Hepatocyte (in vitro differentiated cells): ENCODE results near the gene NUMB. TPM values are rescaled to one million over a fixed set of nuclear protein-coding genes. Genes with fewer than 3 reads are reported as not detected.

Experiments
- DNase-seq: peaks from one replicate; pipeline ENCODE4 v3.0.0-alpha.2; 2016; ENCODE audit warnings: low spot score
- H2AFZ ChIP-seq: fragments of 200-600 bp; sonication (generic); 2 replicates; pipeline ENCODE4 v1.6.0; 2016; ENCODE audit warnings: antibody characterized with exemption, mild to moderate bottlenecking
- H3K27ac ChIP-seq: fragments of 200-600 bp; sonication (generic); 2 replicates; pipeline ENCODE4 v1.5.1; 2016; ENCODE audit warnings: mild to moderate bottlenecking
- H3K27me3 ChIP-seq: fragments of 200-600 bp; sonication (generic); 2 replicates; pipeline ENCODE4 v1.6.1; 2016
- H3K36me3 ChIP-seq: fragments of 200-600 bp; sonication (generic); replicated peaks from 2 replicates; pipeline ENCODE4 v1.5.1; 2016; ENCODE audit warnings: low read depth; ENCODE audit not compliant: insufficient read depth
- H3K4me1 ChIP-seq: fragments of 200-600 bp; sonication (generic); 2 replicates; pipeline ENCODE4 v1.5.1; 2016; ENCODE audit warnings: mild to moderate bottlenecking, moderate library complexity; ENCODE audit not compliant: insufficient read depth
- H3K4me2 ChIP-seq: fragments of 200-600 bp; sonication (generic); 2 replicates; pipeline ENCODE4 v1.6.0; 2016
- H3K4me3 ChIP-seq: fragments of 200-600 bp; sonication (generic); 2 replicates; pipeline ENCODE4 v1.5.1; 2016; ENCODE audit warnings: mild to moderate bottlenecking
- H3K79me2 ChIP-seq: fragments of 200-600 bp; sonication (generic); 2 replicates; pipeline ENCODE4 v1.6.0; 2017; ENCODE audit warnings: mild to moderate bottlenecking
- H3K9me2 ChIP-seq: fragments of 200-600 bp; sonication (generic); replicated peaks from 2 replicates; pipeline ENCODE4 v1.6.0; 2017; ENCODE audit warnings: mild to moderate bottlenecking; ENCODE audit not compliant: insufficient read depth
- H3K9me3 ChIP-seq: fragments of 200-600 bp; sonication (generic); 2 replicates; pipeline ENCODE4 v1.5.1; 2016; ENCODE audit warnings: low read depth, mild to moderate bottlenecking
- H4K20me1 ChIP-seq: fragments of 200-600 bp; sonication (generic); 2 replicates; pipeline ENCODE4 v1.6.0; 2016; ENCODE audit warnings: mild to moderate bottlenecking; ENCODE audit not compliant: insufficient read depth, poor library complexity, severe bottlenecking
- CTCF ChIP-seq: fragments of 200-600 bp; sonication (generic); IDR thresholded peaks from 2 replicates; pipeline ENCODE4 v1.5.1; 2016; ENCODE audit warnings: antibody characterized with exemption, mild to moderate bottlenecking; ENCODE audit not compliant: poor library complexity
- EZH2 ChIP-seq: fragments of 200-600 bp; sonication (generic); IDR thresholded peaks from 2 replicates; pipeline ENCODE4 v1.6.1; 2016; ENCODE audit warnings: antibody characterized with exemption, mild to moderate bottlenecking, borderline replicate concordance
- EZH2phosphoT487 ChIP-seq: fragments of 200-600 bp; sonication (generic); IDR thresholded peaks from one replicate; pipeline ENCODE4 v1.6.1; 2018; ENCODE audit warnings: antibody characterized with exemption, mild to moderate bottlenecking, low read depth, moderate library complexity; ENCODE audit not compliant: unreplicated experiment, severe bottlenecking
- WGBS: methylation state at CpG from one replicate; pipeline ENCODE4 v1.1.6; 2016; ENCODE audit warnings: low lambda C conversion rate; ENCODE audit errors: missing lambda C conversion rate; 5-methylcytosine and 5-hydroxymethylcytosine counted together
- polyA plus RNA-seq: library from polyadenylated mRNA; unstranded; fragments of >200 nt; fragmentation: Nextera tagmentation; extraction: Ambion mirVana; gene quantifications from 2 replicates; pipeline ENCODE4 v1.2.1, GENCODE V29; 2016
- total RNA-seq: library from RNA; depleted of rRNA; stranded (reverse); fragments of >200 nt; gene quantifications from 2 replicates; pipeline ENCODE4 v1.2.3, GENCODE V29; 2014

Gene NUMB
- total and polyA plus RNA-seq, 2 experiments from 2014 or later: 35.3 to 45.8 TPM

DNA sequence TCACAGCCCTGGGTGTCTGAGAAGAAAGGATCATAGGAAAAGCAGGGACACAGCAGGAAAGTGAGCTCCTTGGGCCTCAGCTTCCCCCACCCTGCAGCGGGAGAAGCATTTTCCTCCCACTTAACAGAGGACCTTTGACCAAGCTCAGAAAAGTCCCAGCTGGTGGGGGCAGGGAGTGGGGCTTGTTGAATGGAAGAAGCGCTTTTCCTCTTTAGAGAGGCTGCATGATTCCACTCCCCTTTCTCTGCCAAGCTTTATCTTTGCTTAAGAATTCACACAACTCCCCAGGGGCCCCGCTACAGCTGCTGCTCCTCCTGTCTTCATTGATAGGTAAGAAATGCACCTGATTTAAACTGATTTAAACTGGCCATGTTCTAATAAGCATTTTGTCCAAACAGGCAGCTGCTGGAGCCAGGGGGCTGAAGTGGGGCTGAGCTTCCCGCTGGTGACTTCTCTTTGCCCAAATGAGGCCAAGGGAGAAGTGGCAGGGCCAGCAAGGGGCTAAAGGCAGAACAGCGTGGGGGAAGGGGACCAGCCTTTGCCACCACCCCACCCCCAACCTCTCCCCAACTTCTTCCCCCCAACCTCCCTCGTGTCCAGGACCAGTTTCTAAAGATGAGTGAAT, 222.7 kb downstream of the NUMB start:
- TF ChIP-seq EZH2 (no peak), CTCF (no peak), EZH2phosphoT487 (no peak)
- Histone ChIP-seq H3K4me2 (peak overlapping the region; percentile 56), H3K9me3 (no peaks in the 10 kb centered on the region), H3K36me3 (no peaks in the 10 kb centered on the region), H3K27ac (peak overlapping the region; percentile 73), H2AFZ (no peak overlapping the region), H3K79me2 (no peaks in the 10 kb centered on the region), H4K20me1 (no peaks in the 10 kb centered on the region), H3K4me3 (no peak overlapping the region), H3K4me1 (peaks cover 60% of the 10 kb centered on the region), H3K9me2 (no peaks in the 10 kb centered on the region), H3K27me3 (peaks cover 30% of the 10 kb centered on the region)
- peak; percentile 77 for DNase-seq
- whole genome bisulfite sequencing: 25% methylated on average over 6 of the region's 6 CpGs

- Histone ChIP-seq H3K4me3 (no peak overlapping the region), H3K9me3 (no peaks in the 10 kb centered on the region), H3K9me2 (no peaks in the 10 kb centered on the region), H3K79me2 (no peaks in the 10 kb centered on the region), H3K4me2 (peak overlapping the region; percentile 56), H2AFZ (no peak overlapping the region), H3K27me3 (peaks cover 23% of the 10 kb centered on the region), H3K36me3 (no peaks in the 10 kb centered on the region), H3K4me1 (peaks cover 56% of the 10 kb centered on the region), H4K20me1 (no peaks in the 10 kb centered on the region), H3K27ac (peak overlapping the region; percentile 73)
- TF ChIP-seq EZH2 (no peak), EZH2phosphoT487 (no peak), CTCF (no peak)
- WGBS: 79% methylated on average over 11 of the region's 11 CpGs
- no peak for DNase-seq
These were observed 223.6 kb downstream of the NUMB start for GRCh38 chr14:73234586-73235394.

GRCh38 chr14:73234029-73234428, 224.3 kb downstream of the NUMB start:
- Histone ChIP-seq H3K27ac (no peak overlapping the region), H3K27me3 (peaks cover 18% of the 10 kb centered on the region), H3K79me2 (no peaks in the 10 kb centered on the region), H4K20me1 (no peaks in the 10 kb centered on the region), H3K36me3 (no peaks in the 10 kb centered on the region), H3K4me1 (peaks cover 51% of the 10 kb centered on the region), H3K9me2 (no peaks in the 10 kb centered on the region), H3K9me3 (no peaks in the 10 kb centered on the region), H3K4me2 (no peak overlapping the region), H3K4me3 (no peak overlapping the region), H2AFZ (no peak overlapping the region)
- no peak for TF ChIP-seq EZH2
- TF ChIP-seq CTCF: no peak
- TF ChIP-seq EZH2phosphoT487: no peak
- no peak for DNase-seq
- 94% methylated on average over 5 of the region's 5 CpGs for WGBS
